ENCODE measurements around the gene PTPRD.

- TF ChIP-seq CTCF (IDR thresholded peaks at IDR 0.05): no peak
- TF ChIP-seq POLR2A (IDR thresholded peaks at IDR 0.05): no peak
Observed at GRCh38 chr9:9108641-9109040, 1504.2 kb downstream of the PTPRD start.

Measured in ovary (tissue), 3 donors.